Adrenal gland (tissue), 12 donors: ENCODE results near the gene DIPK1B. TPM values are rescaled to one million over a fixed set of nuclear protein-coding genes. Genes with fewer than 3 reads are reported as not detected.

Experiments used
- DNase-seq, 7 donors: peaks; one replicate each; pipeline ENCODE4 v3.0.0-alpha.2; 2019 to 2020
- H3K27ac ChIP-seq, 5 donors: fragments of 200-600 bp; sonication (generic) in 4 of 5; 1 replicate in 3 of 5; 2 replicates in 2 of 5; pipeline versions ENCODE4 v1.5.1 to v1.8.0; 2016 to 2020; ENCODE audit warnings: mild to moderate bottlenecking in 1 of 5
- H3K27me3 ChIP-seq: fragments of 200-600 bp; 2 replicates; pipeline ENCODE4 v1.8.0; 2021
- H3K36me3 ChIP-seq, 2 donors: fragments of 200-600 bp; replicated peaks in 1 of 2; 1 replicate in 1 of 2; 2 replicates in 1 of 2; pipeline versions ENCODE4 v1.5.1 to v1.8.0; 2018 to 2022
- H3K4me1 ChIP-seq, 2 donors: fragments of 200-600 bp; replicated peaks in 1 of 2; 1 replicate in 1 of 2; 2 replicates in 1 of 2; pipeline versions ENCODE4 v1.5.1 to v1.8.0; 2018 to 2021
- H3K4me3 ChIP-seq, 4 donors: fragments of 200-600 bp; sonication (generic) in 3 of 4; one replicate each; pipeline ENCODE4 v1.5.1; 2016 to 2018
- H3K9me3 ChIP-seq, 3 donors: fragments of 200-600 bp; sonication (generic) in 1 of 3; replicated peaks in 1 of 3; 1 replicate in 2 of 3; 2 replicates in 1 of 3; pipeline versions ENCODE4 v1.5.1 to v1.8.0; 2016 to 2021
- POLR2A ChIP-seq, 2 donors: fragments of 450-650 bp; IDR thresholded peaks; one replicate each; pipeline ENCODE4 v1.6.1; 2017; ENCODE audit warnings: antibody characterized with exemption in 2 of 2, mild to moderate bottlenecking in 2 of 2, moderate library complexity in 1 of 2
- WGBS, 4 donors: extraction: QIAGEN DNeasy Blood & Tissue Kit in 2 of 4; methylation state at CpG; one replicate each; pipeline versions ENCODE4 v1.1.5 to v1.1.7; 2013 to 2017; 5-methylcytosine and 5-hydroxymethylcytosine counted together
- intact Hi-C, 2 donors: fragments of 100-400 bp; cut with DNase I; formaldehyde crosslinking; loops; one replicate each; pipeline versions ENCODE4 v1.14.1 to v1.15.0; 2022 to 2023
- polyA plus RNA-seq, 3 donors: library from polyadenylated mRNA; stranded (reverse); fragments of 200-250 nt in 2 of 3; fragments of 350-450 nt in 1 of 3; fragmentation: Illumina TruSeq in 1 of 3; extraction: RNeasy Lipid Tissue Mini Kit (QIAGEN cat#74804) in 1 of 3; gene quantifications; one replicate each; pipeline ENCODE4 v1.2.3, GENCODE V29; 2013 to 2014
- total RNA-seq, 9 donors: library from RNA; depleted of rRNA in 4 of 9; stranded (reverse); fragments of >200 nt in 4 of 9; fragments of 120-200 nt in 1 of 9; fragmentation: NEBNext Ultra II Directional in 1 of 9; extraction: Animal tissue kit (Norgen Biotek cat#: 25700) in 1 of 9; gene quantifications; one replicate each; pipeline versions ENCODE4 v1.1.0 to v1.2.4, GENCODE V29; 2013 to 2023
- TF ChIP-seq, protein P1 (sequence below), 6 experiments: fragments of 450-650 bp in 4 of 6; fragments of 200-600 bp in 2 of 6; sonication (generic) in 1 of 6; IDR thresholded peaks; 1 replicate in 5 of 6; 2 replicates in 1 of 6; pipeline versions ENCODE4 v1.5.1 to v1.8.0; 2016 to 2021; ENCODE audit warnings: antibody characterized with exemption in 6 of 6, mild to moderate bottlenecking in 2 of 6, moderate library complexity in 1 of 6
- donor health status: healthy with polysubstance abuse.
- donor health status: Bipolar disorder and iron deficiency.
- donor health status: DM: yes; HTN: yes; CAD: no.
- donor health status: DM: no; HTN: no; CAD: no.
- donor health status: DM: no; HTN: no; CAD: no.
- donor health status: DM: yes; HTN: yes; CAD: no.

The DIPK1B gene
- total and polyA plus RNA-seq, 12 donors: 1.4 to 19.2 (median 8.3) TPM

DNA sequence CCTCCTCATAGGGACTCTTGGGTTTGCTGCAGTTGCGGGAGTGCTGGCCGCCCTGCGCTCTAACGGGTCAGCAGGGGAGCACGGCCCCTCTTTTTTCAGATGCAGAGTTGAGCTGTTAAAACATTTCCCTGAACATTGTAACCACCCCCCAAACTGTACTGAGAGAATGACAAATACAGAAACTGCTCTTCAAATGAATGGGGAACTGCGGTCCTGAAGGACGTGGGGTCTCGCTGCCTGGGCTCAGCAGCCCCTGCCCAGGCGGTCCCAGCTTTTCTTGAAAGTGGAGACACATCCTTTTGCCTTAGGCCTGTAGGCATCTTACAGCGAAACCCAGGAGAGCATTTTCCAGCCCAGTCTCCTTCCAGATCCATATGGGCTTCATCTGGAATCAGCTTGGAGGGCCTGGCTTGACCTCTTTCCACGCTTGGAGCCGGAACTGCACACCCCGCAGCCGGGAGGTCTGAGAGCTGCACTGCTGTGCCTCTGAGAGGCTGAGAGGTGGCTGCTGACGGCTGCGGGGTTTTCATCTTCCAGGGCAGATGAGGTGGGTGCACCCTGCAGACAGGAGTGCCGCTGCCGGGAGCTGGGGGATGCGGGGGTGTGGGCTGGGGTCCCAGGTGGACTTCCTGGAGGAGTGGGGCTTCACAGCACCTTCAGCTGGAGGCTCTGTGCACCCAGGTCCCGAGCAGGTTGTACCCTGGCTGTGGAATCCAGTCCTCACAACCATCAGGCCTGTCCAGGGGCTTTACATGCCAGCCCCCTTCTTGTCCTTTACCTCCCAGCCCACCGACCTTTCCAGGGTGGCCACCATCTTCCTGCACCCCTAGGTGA is 23.9 kb upstream of the DIPK1B start:
- WGBS, 4 donors: 63 to 80% (median 64%) methylated on average over 10 to 21 of the region's 21 CpGs

DNA sequence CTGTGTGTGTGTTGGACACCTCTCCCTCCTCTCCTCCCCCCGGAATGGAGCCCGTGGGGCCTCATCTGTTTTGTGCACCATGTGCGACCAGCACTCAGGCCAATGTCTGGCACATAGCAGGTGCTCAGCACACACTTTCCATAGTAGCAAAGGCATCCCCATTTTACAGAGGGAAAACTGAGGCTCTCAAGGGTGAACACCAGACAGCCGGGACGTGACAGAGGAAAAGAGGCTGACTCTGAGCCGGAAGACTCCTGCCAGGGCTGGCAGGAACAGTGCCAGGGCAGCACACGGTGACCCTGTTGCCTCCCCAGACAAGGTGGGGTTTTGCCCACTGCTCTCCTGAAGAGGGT is 23.3 kb upstream of the DIPK1B start:
- Histone ChIP-seq H3K4me3 (no peak overlapping the region), H3K27me3 (no peaks in the 10 kb centered on the region), H3K36me3 (no peaks in the 10 kb centered on the region), H3K4me1 (peaks cover 9 to 16% of the 10 kb centered on the region in 2 donors), H3K27ac (no peak overlapping the region), H3K9me3 (no peaks in the 10 kb centered on the region)
- intact Hi-C loops: no loop called here
- no peak for DNase-seq
- TF ChIP-seq POLR2A (IDR thresholded peaks at IDR 0.05): no peak
- TF ChIP-seq, protein P1, sequence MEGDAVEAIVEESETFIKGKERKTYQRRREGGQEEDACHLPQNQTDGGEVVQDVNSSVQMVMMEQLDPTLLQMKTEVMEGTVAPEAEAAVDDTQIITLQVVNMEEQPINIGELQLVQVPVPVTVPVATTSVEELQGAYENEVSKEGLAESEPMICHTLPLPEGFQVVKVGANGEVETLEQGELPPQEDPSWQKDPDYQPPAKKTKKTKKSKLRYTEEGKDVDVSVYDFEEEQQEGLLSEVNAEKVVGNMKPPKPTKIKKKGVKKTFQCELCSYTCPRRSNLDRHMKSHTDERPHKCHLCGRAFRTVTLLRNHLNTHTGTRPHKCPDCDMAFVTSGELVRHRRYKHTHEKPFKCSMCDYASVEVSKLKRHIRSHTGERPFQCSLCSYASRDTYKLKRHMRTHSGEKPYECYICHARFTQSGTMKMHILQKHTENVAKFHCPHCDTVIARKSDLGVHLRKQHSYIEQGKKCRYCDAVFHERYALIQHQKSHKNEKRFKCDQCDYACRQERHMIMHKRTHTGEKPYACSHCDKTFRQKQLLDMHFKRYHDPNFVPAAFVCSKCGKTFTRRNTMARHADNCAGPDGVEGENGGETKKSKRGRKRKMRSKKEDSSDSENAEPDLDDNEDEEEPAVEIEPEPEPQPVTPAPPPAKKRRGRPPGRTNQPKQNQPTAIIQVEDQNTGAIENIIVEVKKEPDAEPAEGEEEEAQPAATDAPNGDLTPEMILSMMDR (IDR thresholded peaks at IDR 0.05): no peak
- 73 to 89% (median 85%) methylated on average over 4 to 7 of the region's 7 CpGs for WGBS, 4 donors

More for the DNA sequence above, 23.9 kb upstream of the DIPK1B start:
- H3K9me3 ChIP-seq: no peaks in the 10 kb centered on the region
- no peaks in the 10 kb centered on the region for H3K27me3 ChIP-seq
- no peaks in the 10 kb centered on the region for H3K36me3 ChIP-seq
- DNase-seq: no peak
- intact Hi-C loops: no loop called here
- H3K27ac ChIP-seq: peak overlapping the region in 2 of 5 donors; percentile 57 to 90
- H3K4me3 ChIP-seq: no peak overlapping the region
- TF ChIP-seq, protein P1 (IDR thresholded peaks at IDR 0.05): no peak
- TF ChIP-seq POLR2A (IDR thresholded peaks at IDR 0.05): no peak
- H3K4me1 ChIP-seq: peaks cover 9 to 13% of the 10 kb centered on the region in 2 donors

DNA sequence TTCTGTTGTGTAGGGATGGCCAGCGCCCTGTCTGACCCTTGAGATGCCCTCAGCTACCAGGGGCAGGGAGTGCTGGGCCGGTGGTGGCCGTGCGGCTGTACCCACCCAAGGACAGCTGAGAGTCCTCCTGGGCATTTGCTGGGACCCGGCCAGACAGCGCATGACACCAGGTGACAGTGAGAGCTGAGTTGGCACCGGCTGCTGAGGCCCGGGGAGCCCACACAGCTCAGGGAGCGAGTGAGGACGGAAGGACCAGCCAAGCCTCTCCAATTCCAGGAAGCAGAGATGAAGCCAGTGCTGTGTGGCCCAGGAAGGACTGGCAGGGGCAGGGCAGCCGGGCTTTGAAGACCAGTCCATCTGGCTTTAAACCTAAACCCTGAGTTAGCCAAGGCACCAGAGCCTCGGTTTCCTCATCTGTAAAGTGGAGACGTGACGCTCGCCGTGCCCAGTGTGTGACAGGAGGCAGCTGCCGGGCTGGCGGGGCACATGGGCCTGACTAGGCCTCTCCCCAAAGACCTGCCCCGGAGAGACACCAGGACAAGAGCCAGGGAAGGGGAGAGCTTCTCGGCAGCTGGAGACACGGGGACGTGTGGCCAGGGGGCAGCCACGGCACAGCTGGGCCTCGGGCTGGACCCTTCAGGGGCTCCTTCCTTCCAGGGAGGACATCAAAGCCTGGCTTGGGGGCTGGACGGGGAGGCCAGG is 22.1 kb upstream of the DIPK1B start:
- TF ChIP-seq, protein P1 (IDR thresholded peaks at IDR 0.05): no peak
- no peak for TF ChIP-seq POLR2A (IDR thresholded peaks at IDR 0.05)
- H3K9me3 ChIP-seq: no peaks in the 10 kb centered on the region
- peaks cover 9 to 16% of the 10 kb centered on the region in 2 donors for H3K4me1 ChIP-seq
- 60 to 91% (median 89%) methylated on average over 8 to 25 of the region's 25 CpGs for WGBS, 4 donors
- H3K27me3 ChIP-seq: no peaks in the 10 kb centered on the region
- DNase-seq: no peak
- intact Hi-C loops: no loop called here
- H3K4me3 ChIP-seq: no peak overlapping the region
- H3K36me3 ChIP-seq: no peaks in the 10 kb centered on the region
- no peak overlapping the region for H3K27ac ChIP-seq

DNA sequence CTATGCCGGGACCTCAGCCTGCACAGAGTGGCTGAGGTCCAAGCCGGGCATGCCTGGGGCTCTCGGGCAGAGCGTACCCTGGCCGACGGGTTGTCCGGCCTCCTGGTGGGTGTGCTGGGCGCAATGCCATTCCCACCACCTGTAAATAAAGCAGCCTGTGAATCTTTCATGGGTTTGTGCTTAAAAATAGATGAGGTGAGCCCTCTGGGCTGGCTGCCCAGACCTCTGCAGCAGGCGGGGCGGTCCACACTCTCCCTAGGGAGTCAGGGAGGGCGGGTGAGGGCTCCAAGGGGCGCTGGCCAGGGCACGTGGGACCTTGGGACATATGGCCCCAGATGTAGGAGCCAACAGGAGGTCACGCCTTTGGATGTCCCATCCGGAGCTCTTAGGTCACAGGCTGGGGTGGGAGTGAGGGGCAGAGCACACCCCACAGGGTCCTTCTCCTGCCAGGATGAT is 21.5 kb upstream of the DIPK1B start:
- H3K27ac ChIP-seq: no peak overlapping the region
- H3K4me1 ChIP-seq: peaks cover 5 to 12% of the 10 kb centered on the region in 2 donors
- WGBS, 4 donors: 77 to 80% (median 80%) methylated on average over 7 to 15 of the region's 15 CpGs
- H3K36me3 ChIP-seq: no peaks in the 10 kb centered on the region
- no peak overlapping the region for H3K4me3 ChIP-seq
- H3K9me3 ChIP-seq: no peaks in the 10 kb centered on the region
- H3K27me3 ChIP-seq: no peaks in the 10 kb centered on the region
- DNase-seq: no peak
- intact Hi-C loops: no loop called here
- TF ChIP-seq, protein P1 (IDR thresholded peaks at IDR 0.05): no peak
- no peak for TF ChIP-seq POLR2A (IDR thresholded peaks at IDR 0.05)
